ENCODE results near the gene OR6K3. TPM values are rescaled to one million over a fixed set of nuclear protein-coding genes. Genes with fewer than 3 reads are reported as not detected.

Gene OR6K3
- total and polyA plus RNA-seq, 2 of the 13 experiments (the other 11 are each of a cell fraction or from before 2014, with no cell fraction given): not detected

GRCh38 chr1:158732524-158732923, 12.0 kb upstream of the OR6K3 start:
- in situ Hi-C loops (cut with HindIII; ENCODE audit: extremely low pct_ligation_motif_present, low pct_unique_long_range_greater_than_20kb): no loop called here
- Histone ChIP-seq H3K36me3 (replicated peaks in 1 of 2; ENCODE audit: control insufficient read depth in 1 of 2, insufficient read depth in 2 of 2, low read length in 2 of 2) (no peaks in the 10 kb centered on the region), H3K4me2 (ENCODE audit: low read depth, low read length) (no peak overlapping the region), H3K79me2 (ENCODE audit: insufficient read depth, low read length) (no peaks in the 10 kb centered on the region), H4K20me1 (ENCODE audit: insufficient read depth, low read length) (no peaks in the 10 kb centered on the region), H3K4me3 (replicated peaks in 1 of 3; ENCODE audit: insufficient read depth in 1 of 3, low read depth in 2 of 3, low read length in 3 of 3) (no peak overlapping the region), H3K27ac (ENCODE audit: extremely low read length, insufficient read depth, low read length) (no peak overlapping the region), H2AFZ (ENCODE audit: low read length) (no peak overlapping the region), H3K4me1 (ENCODE audit: insufficient read depth, low read length) (no peaks in the 10 kb centered on the region), H3K9me3 (ENCODE audit: low read length) (peaks cover 6% of the 10 kb centered on the region), H3K27me3 (ENCODE audit: control insufficient read depth in 1 of 2, insufficient read depth in 2 of 2, low read length in 2 of 2) (no peaks in the 10 kb centered on the region), H3K9ac (ENCODE audit: insufficient read depth, low read depth, low read length) (no peak overlapping the region)
- intact Hi-C loops (cut with micrococcal nuclease; ENCODE audit: unreplicated experiment): no loop called here
- FAIRE-seq (no peak), ATAC-seq (no peak), DNase-seq (ENCODE audit: low spot score) (no peak)
- 1% methylated on average over 2 of the region's 2 CpGs for WGBS (ENCODE audit: low lambda C conversion rate)
- no TSS peak for BruUV-seq (replicated peaks)
- POLR2A ChIA-PET: no interaction called here
- TF ChIP-seq KDM4B (CRISPR knock-in tag; IDR thresholded peaks at IDR 0.05) (no peak), ZNF432 (CRISPR knock-in tag; IDR thresholded peaks at IDR 0.05; ENCODE audit: borderline replicate concordance) (no peak), ZNF800 (CRISPR knock-in tag; IDR thresholded peaks at IDR 0.05) (no peak), ZBTB8A (CRISPR knock-in tag; IDR thresholded peaks at IDR 0.05; ENCODE audit: borderline replicate concordance, low read depth) (no peak), ZSCAN29 (CRISPR knock-in tag; conservative IDR thresholded peaks at IDR 0.05) (no peak), ZNF18 (CRISPR knock-in tag; IDR thresholded peaks at IDR 0.05; ENCODE audit: insufficient replicate concordance) (no peak), ZNF468 (CRISPR knock-in tag; IDR thresholded peaks at IDR 0.05) (no peak), KDM6A (CRISPR knock-in tag; IDR thresholded peaks at IDR 0.05; ENCODE audit: low read depth) (no peak), SMAD1 (CRISPR knock-in tag; IDR thresholded peaks at IDR 0.05; ENCODE audit: borderline replicate concordance, low read depth) (no peak), ZNF7 (CRISPR knock-in tag; IDR thresholded peaks at IDR 0.05) (no peak), ZNF441 (CRISPR knock-in tag; IDR thresholded peaks at IDR 0.05; ENCODE audit: borderline replicate concordance) (no peak), GMEB1 (CRISPR knock-in tag; IDR thresholded peaks at IDR 0.05; ENCODE audit: borderline replicate concordance) (no peak), TP53 (CRISPR knock-in tag; conservative IDR thresholded peaks at IDR 0.05) (no peak), SMARCC2 (IDR thresholded peaks at IDR 0.05) (no peak), ZNF589 (CRISPR knock-in tag; conservative IDR thresholded peaks at IDR 0.05) (no peak)
- CTCF ChIA-PET (ENCODE audit: low intra/inter-chr PET ratio, low total read pairs): no interaction called here
